CD4-positive, CD25-positive, alpha-beta regulatory T cell (primary cell): ENCODE data around the gene SORBS2. TPM values are rescaled to one million over a fixed set of nuclear protein-coding genes. Genes with fewer than 3 reads are reported as not detected.

ENCODE experiments used
- ATAC-seq, 2 donors: fragments of 150-1000 bp; cut with Tn5 transposase; one replicate each; pipeline ENCODE4 v1.10.0; 2021; ENCODE audit warnings: low read depth in 2 of 2, moderate number of reproducible peaks in 2 of 2, moderate library complexity in 1 of 2
- DNase-seq, 3 donors: peaks; one replicate each; pipeline versions ENCODE4 v3.0.0 to v3.0.0-alpha.2; 2012 to 2022; ENCODE audit warnings: mixed read lengths in 1 of 3
- H3K27ac ChIP-seq: one replicate; pipeline ENCODE4 v1.7.0; 2013; ENCODE audit warnings: mild to moderate bottlenecking, low read length; ENCODE audit not compliant: insufficient read depth, poor library complexity, severe bottlenecking
- H3K27me3 ChIP-seq: one replicate; pipeline ENCODE4 v1.7.0; 2013; ENCODE audit warnings: low read length; ENCODE audit not compliant: control insufficient read depth, insufficient read depth
- H3K36me3 ChIP-seq: one replicate; pipeline ENCODE4 v1.7.0; 2013; ENCODE audit warnings: mild to moderate bottlenecking, low read length, moderate library complexity; ENCODE audit not compliant: control insufficient read depth, insufficient read depth
- H3K4me1 ChIP-seq: 2 replicates; pipeline ENCODE4 v1.7.0; 2013; ENCODE audit warnings: mild to moderate bottlenecking, low read length; ENCODE audit not compliant: insufficient read depth, control insufficient read depth, poor library complexity, severe bottlenecking
- H3K4me3 ChIP-seq: one replicate; pipeline ENCODE4 v1.7.0; 2013; ENCODE audit warnings: low read depth, mild to moderate bottlenecking, low read length, moderate library complexity
- H3K9me3 ChIP-seq, 2 experiments: 1 replicate in 1 of 2; 2 replicates in 1 of 2; pipeline ENCODE4 v1.7.0; 2013; ENCODE audit warnings: low read length in 2 of 2, mild to moderate bottlenecking in 1 of 2, moderate library complexity in 1 of 2; ENCODE audit not compliant: control insufficient read depth in 2 of 2
- H3K27ac Mint-ChIP-seq, 3 donors: one replicate each; pipeline ENCODE4 v1.8.0; 2020 to 2022; ENCODE audit warnings: mild to moderate bottlenecking in 3 of 3, mixed read lengths in 3 of 3, moderate library complexity in 2 of 3
- H3K27me3 Mint-ChIP-seq: one replicate; pipeline ENCODE4 v1.8.0; 2022; ENCODE audit warnings: mild to moderate bottlenecking, mixed read lengths
- H3K36me3 Mint-ChIP-seq: one replicate; pipeline ENCODE4 v1.8.0; 2020; ENCODE audit warnings: mixed read lengths
- H3K4me1 Mint-ChIP-seq, 4 donors: one replicate each; pipeline ENCODE4 v1.8.0; 2020 to 2022; ENCODE audit warnings: mixed read lengths in 4 of 4, mild to moderate bottlenecking in 1 of 4
- H3K4me3 Mint-ChIP-seq, 4 donors: one replicate each; pipeline ENCODE4 v1.8.0; 2020 to 2022; ENCODE audit warnings: mild to moderate bottlenecking in 4 of 4, mixed read lengths in 4 of 4, moderate library complexity in 3 of 4
- H3K9me3 Mint-ChIP-seq, 7 donors: one replicate each; pipeline ENCODE4 v1.8.0; 2020 to 2022; ENCODE audit warnings: mixed read lengths in 7 of 7, mild to moderate bottlenecking in 3 of 7, moderate library complexity in 2 of 7
- polyA plus RNA-seq, 4 donors: library from polyadenylated mRNA; unstranded; fragments of 300-500 nt; fragmentation: Illumina TruSeq; gene quantifications; one replicate each; pipeline ENCODE4 v1.2.3, GENCODE V29; 2021
- total RNA-seq: library from RNA; stranded (reverse); gene quantifications from one replicate; pipeline ENCODE4 v1.2.3, GENCODE V29; 2022

The SORBS2 gene
- total and polyA plus RNA-seq, 5 donors from 2014 or later = 0.07 TPM; not detected in 4

DNA sequence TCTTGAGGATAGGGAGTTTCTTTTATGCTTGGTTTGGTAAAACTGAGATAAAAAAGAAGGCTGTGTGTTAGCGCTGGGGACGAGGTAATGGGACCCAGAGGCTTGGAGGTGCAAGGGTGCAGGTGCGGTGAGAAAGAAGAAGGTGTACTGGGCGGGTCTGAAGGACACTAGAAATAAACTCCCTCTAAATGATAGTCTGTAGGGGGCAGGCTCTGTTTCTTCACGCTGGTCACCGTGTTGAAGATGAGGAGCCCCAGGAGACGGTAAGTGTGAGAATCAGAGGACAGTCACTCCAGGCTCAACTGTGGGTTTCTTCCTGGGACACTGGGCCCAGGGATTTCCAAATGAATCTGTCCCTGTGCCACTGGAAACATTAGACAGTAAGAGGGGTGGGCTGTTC lies 131.4 kb downstream of the SORBS2 start:
- H3K4me1 Mint-ChIP-seq = no peaks in the 10 kb centered on the region
- H3K9me3 Mint-ChIP-seq = peaks cover 0 to 3% (median 0%) of the 10 kb centered on the region in 7 donors

GRCh38 chr4:185679523-185679922 lies 132.5 kb downstream of the SORBS2 start:
- Mint-ChIP-seq H3K27ac (no peak overlapping the region), H3K36me3 (no peaks in the 10 kb centered on the region), H3K4me1 (no peaks in the 10 kb centered on the region), H3K4me3 (no peak overlapping the region), H3K27me3 (no peaks in the 10 kb centered on the region), H3K9me3 (peaks cover 0 to 3% (median 0%) of the 10 kb centered on the region in 7 donors)
- Histone ChIP-seq H3K4me3 (no peak overlapping the region), H3K9me3 (no peaks in the 10 kb centered on the region), H3K36me3 (no peaks in the 10 kb centered on the region), H3K27me3 (peaks cover 2% of the 10 kb centered on the region), H3K4me1 (no peaks in the 10 kb centered on the region), H3K27ac (no peak overlapping the region)
- ATAC-seq = no peak
- DNase-seq = no peak

More for the DNA sequence above, 131.4 kb downstream of the SORBS2 start:
- no peaks in the 10 kb centered on the region for H3K36me3 ChIP-seq
- Mint-ChIP-seq H3K36me3 (no peaks in the 10 kb centered on the region), H3K27ac (no peak overlapping the region), H3K27me3 (no peaks in the 10 kb centered on the region), H3K4me3 (no peak overlapping the region)
- no peak overlapping the region for H3K27ac ChIP-seq
- DNase-seq = no peak
- H3K4me3 ChIP-seq = no peak overlapping the region
- H3K27me3 ChIP-seq = peaks cover 2% of the 10 kb centered on the region
- no peaks in the 10 kb centered on the region for H3K9me3 ChIP-seq
- no peaks in the 10 kb centered on the region for H3K4me1 ChIP-seq
- no peak for ATAC-seq

DNA sequence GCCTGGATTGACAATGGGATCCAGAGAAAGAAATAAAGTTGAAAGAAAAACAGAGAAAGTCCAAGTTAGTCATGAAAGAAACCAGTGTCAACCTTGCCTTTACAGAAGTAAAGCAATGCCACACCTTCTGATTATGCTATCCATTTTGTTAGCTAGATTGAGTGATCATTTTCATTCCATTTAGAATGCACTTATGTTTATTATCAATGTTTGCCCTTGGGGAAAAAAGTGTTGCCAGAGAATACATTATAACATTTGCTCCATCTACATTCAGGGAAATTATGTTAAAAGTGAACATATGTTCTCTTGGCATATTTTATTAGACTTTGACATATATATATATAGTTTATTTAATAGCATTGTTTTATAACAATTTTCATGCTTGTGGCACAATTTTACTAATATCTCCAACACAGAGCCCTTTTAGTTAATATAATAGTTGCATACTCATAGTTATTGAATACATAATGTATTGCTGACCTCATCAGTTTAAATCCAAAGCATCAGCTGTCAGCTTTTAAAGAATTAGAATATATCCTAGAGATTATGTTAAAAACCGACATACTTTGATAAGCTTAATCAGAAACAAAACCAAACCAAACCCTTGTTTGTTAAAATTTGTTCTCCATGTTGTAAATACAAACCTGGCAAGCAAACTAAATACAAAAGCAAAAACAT lies 134.2 kb downstream of the SORBS2 start:
- no peaks in the 10 kb centered on the region for H3K36me3 Mint-ChIP-seq
- DNase-seq (no peak), ATAC-seq (no peak)
- Histone ChIP-seq H3K27ac (no peak overlapping the region), H3K4me1 (no peaks in the 10 kb centered on the region), H3K36me3 (no peaks in the 10 kb centered on the region), H3K9me3 (no peaks in the 10 kb centered on the region), H3K27me3 (peaks cover 2% of the 10 kb centered on the region), H3K4me3 (no peak overlapping the region)
- H3K4me3 Mint-ChIP-seq = no peak overlapping the region
- no peaks in the 10 kb centered on the region for H3K4me1 Mint-ChIP-seq
- no peak overlapping the region for H3K27ac Mint-ChIP-seq
- no peaks in the 10 kb centered on the region for H3K27me3 Mint-ChIP-seq
- H3K9me3 Mint-ChIP-seq = peaks cover 0 to 3% (median 0%) of the 10 kb centered on the region in 7 donors

- H3K27ac Mint-ChIP-seq = no peak overlapping the region
- DNase-seq = no peak
- H3K4me3 Mint-ChIP-seq = no peak overlapping the region
Observed at GRCh38 chr4:185672618-185673017, 139.4 kb downstream of the SORBS2 start.

GRCh38 chr4:185672151-185672550 lies 139.8 kb downstream of the SORBS2 start:
- Histone ChIP-seq H3K4me1 (no peaks in the 10 kb centered on the region), H3K27me3 (no peaks in the 10 kb centered on the region), H3K9me3 (no peaks in the 10 kb centered on the region), H3K36me3 (no peaks in the 10 kb centered on the region), H3K4me3 (no peak overlapping the region), H3K27ac (no peak overlapping the region)
- no peak for DNase-seq
- Mint-ChIP-seq H3K9me3 (peaks cover 0 to 3% (median 0%) of the 10 kb centered on the region in 7 donors), H3K4me1 (no peaks in the 10 kb centered on the region), H3K27ac (no peak overlapping the region), H3K4me3 (no peak overlapping the region), H3K27me3 (peaks cover 5% of the 10 kb centered on the region), H3K36me3 (no peaks in the 10 kb centered on the region)
- no peak for ATAC-seq

More at GRCh38 chr4:185672618-185673017, 139.4 kb downstream of the SORBS2 start:
- Histone ChIP-seq H3K36me3 (no peaks in the 10 kb centered on the region), H3K4me3 (no peak overlapping the region), H3K4me1 (no peaks in the 10 kb centered on the region), H3K27me3 (peaks cover 2% of the 10 kb centered on the region), H3K9me3 (no peaks in the 10 kb centered on the region), H3K27ac (no peak overlapping the region)
- Mint-ChIP-seq H3K4me1 (no peaks in the 10 kb centered on the region), H3K9me3 (peaks cover 0 to 3% (median 0%) of the 10 kb centered on the region in 7 donors), H3K27me3 (peaks cover 5% of the 10 kb centered on the region), H3K36me3 (no peaks in the 10 kb centered on the region)
- no peak for ATAC-seq

DNA sequence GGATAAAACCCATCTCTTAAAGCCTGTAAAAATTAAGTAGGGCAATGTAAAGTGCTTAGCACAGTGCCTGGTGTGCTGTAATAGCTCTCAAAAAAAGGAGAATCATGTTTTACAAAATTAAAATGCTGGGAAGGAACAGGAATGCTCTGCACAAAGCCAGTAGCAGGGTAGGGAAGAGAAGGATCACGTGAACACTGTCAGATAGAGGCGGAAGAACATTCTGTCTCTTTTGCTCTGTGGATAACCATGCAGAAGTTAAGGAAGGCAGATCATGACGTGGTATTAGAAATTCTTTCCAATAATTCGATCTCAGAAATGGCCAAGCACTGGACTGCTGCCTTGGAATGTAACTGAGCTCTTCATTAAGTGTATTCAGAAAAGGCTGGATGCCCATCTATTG lies 140.5 kb downstream of the SORBS2 start:
- H3K4me1 Mint-ChIP-seq = no peaks in the 10 kb centered on the region
- peaks cover 5% of the 10 kb centered on the region for H3K27me3 Mint-ChIP-seq

GRCh38 chr4:185671066-185671465 lies 140.9 kb downstream of the SORBS2 start:
- H3K4me1 ChIP-seq = no peaks in the 10 kb centered on the region
- DNase-seq (no peak), ATAC-seq (no peak)
- Mint-ChIP-seq H3K9me3 (peaks cover 0 to 3% (median 0%) of the 10 kb centered on the region in 7 donors), H3K4me3 (no peak overlapping the region), H3K36me3 (no peaks in the 10 kb centered on the region), H3K4me1 (no peaks in the 10 kb centered on the region), H3K27ac (no peak overlapping the region), H3K27me3 (peaks cover 5% of the 10 kb centered on the region)
- H3K27me3 ChIP-seq = no peaks in the 10 kb centered on the region
- no peaks in the 10 kb centered on the region for H3K36me3 ChIP-seq
- H3K27ac ChIP-seq = no peak overlapping the region
- no peaks in the 10 kb centered on the region for H3K9me3 ChIP-seq
- H3K4me3 ChIP-seq = no peak overlapping the region

More for the DNA sequence above, 140.5 kb downstream of the SORBS2 start:
- ATAC-seq = no peak
- H3K27ac ChIP-seq = no peak overlapping the region
- Mint-ChIP-seq H3K27ac (peak overlapping the region in 1 of 3 donors; percentile 21), H3K36me3 (no peaks in the 10 kb centered on the region), H3K4me3 (no peak overlapping the region), H3K9me3 (peaks cover 0 to 3% (median 0%) of the 10 kb centered on the region in 7 donors)
- H3K4me3 ChIP-seq = no peak overlapping the region
- H3K9me3 ChIP-seq = no peaks in the 10 kb centered on the region
- no peak for DNase-seq
- no peaks in the 10 kb centered on the region for H3K27me3 ChIP-seq
- H3K36me3 ChIP-seq = no peaks in the 10 kb centered on the region
- no peaks in the 10 kb centered on the region for H3K4me1 ChIP-seq

DNA sequence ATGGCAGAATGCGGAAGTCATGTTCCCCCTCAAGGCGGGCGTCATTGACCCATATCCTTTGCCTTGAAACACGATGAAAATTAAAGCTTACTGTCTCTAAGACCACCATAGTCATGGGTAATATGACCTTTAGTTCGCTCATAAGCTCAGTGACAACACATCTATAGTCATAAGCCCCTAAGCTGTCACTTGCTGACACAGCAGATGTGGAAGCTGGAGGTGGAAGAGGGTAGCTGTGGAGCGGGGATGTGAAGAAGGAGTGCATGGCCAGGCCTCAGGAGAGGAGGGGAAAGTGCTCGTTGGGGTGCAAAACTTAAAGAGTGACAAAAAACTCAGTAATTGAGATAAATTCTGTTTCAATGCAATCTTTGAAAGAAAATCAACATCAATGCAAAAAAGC lies 142.7 kb downstream of the SORBS2 start:
- H3K36me3 ChIP-seq = no peaks in the 10 kb centered on the region
- no peaks in the 10 kb centered on the region for H3K4me1 ChIP-seq
- no peak overlapping the region for H3K27ac ChIP-seq
- H3K9me3 Mint-ChIP-seq = peaks cover 0 to 2% (median 0%) of the 10 kb centered on the region in 7 donors
- H3K27me3 ChIP-seq = no peaks in the 10 kb centered on the region
- DNase-seq (no peak), ATAC-seq (no peak)
- H3K4me3 Mint-ChIP-seq = no peak overlapping the region
- H3K9me3 ChIP-seq = no peaks in the 10 kb centered on the region
- H3K4me3 ChIP-seq = no peak overlapping the region
- no peaks in the 10 kb centered on the region for H3K4me1 Mint-ChIP-seq
- H3K27ac Mint-ChIP-seq = no peak overlapping the region
- no peaks in the 10 kb centered on the region for H3K36me3 Mint-ChIP-seq
- H3K27me3 Mint-ChIP-seq = peaks cover 5% of the 10 kb centered on the region
